Skeletal muscle tissue (tissue), 4 donors: ENCODE results near the gene C22orf23. TPM values are rescaled to one million over a fixed set of nuclear protein-coding genes. Genes with fewer than 3 reads are reported as not detected.

ENCODE experiments used
- H3K27ac ChIP-seq: one replicate; pipeline ENCODE4 v1.7.0; 2013; ENCODE audit warnings: mild to moderate bottlenecking, low read depth, low read length, inconsistent platforms
- H3K27me3 ChIP-seq, 3 donors: one replicate each; pipeline ENCODE4 v1.7.0; 2013; ENCODE audit warnings: low read length in 3 of 3; ENCODE audit not compliant: control insufficient read depth in 3 of 3, insufficient read depth in 3 of 3
- H3K36me3 ChIP-seq, 3 donors: one replicate each; pipeline ENCODE4 v1.7.0; 2013; ENCODE audit warnings: low read length in 3 of 3; ENCODE audit not compliant: control insufficient read depth in 3 of 3, insufficient read depth in 3 of 3
- H3K4me1 ChIP-seq, 3 donors: one replicate each; pipeline ENCODE4 v1.7.0; 2013; ENCODE audit warnings: low read length in 3 of 3, mild to moderate bottlenecking in 3 of 3; ENCODE audit not compliant: control insufficient read depth in 3 of 3, insufficient read depth in 3 of 3
- H3K4me3 ChIP-seq, 3 donors: one replicate each; pipeline ENCODE4 v1.7.0; 2013; ENCODE audit warnings: low read length in 3 of 3
- H3K9ac ChIP-seq, 3 donors: one replicate each; pipeline ENCODE4 v1.7.0; 2013; ENCODE audit warnings: low read length in 3 of 3, mild to moderate bottlenecking in 3 of 3, moderate library complexity in 2 of 3, low read depth in 1 of 3
- H3K9me3 ChIP-seq, 3 donors: one replicate each; pipeline ENCODE4 v1.7.0; 2013; ENCODE audit warnings: low read length in 3 of 3; ENCODE audit not compliant: control insufficient read depth in 3 of 3
- total RNA-seq: library from RNA; depleted of rRNA; stranded (reverse); fragments of >200 nt; gene quantifications from one replicate; pipeline ENCODE4 v1.2.3, GENCODE V29; 2014
- donor health status: Osteomylitis.

C22orf23 gene
- total RNA-seq, 1 donor from 2014 or later: 0.52 TPM

GRCh38 chr22:37942133-37942532, 11.3 kb downstream of the C22orf23 start:
- H3K4me3 ChIP-seq: no peak overlapping the region
- H3K27ac ChIP-seq: no peak overlapping the region
- H3K27me3 ChIP-seq: no peaks in the 10 kb centered on the region
- no peaks in the 10 kb centered on the region for H3K9me3 ChIP-seq
- peaks cover 20 to 32% (median 26%) of the 10 kb centered on the region in 3 donors for H3K36me3 ChIP-seq
- no peaks in the 10 kb centered on the region for H3K4me1 ChIP-seq
- no peak overlapping the region for H3K9ac ChIP-seq

GRCh38 chr22:37940698-37941376, 12.6 kb downstream of the C22orf23 start:
- Histone ChIP-seq H3K4me3 (no peak overlapping the region), H3K4me1 (no peaks in the 10 kb centered on the region), H3K27me3 (no peaks in the 10 kb centered on the region), H3K36me3 (peaks cover 20 to 32% (median 29%) of the 10 kb centered on the region in 3 donors), H3K9ac (no peak overlapping the region), H3K27ac (no peak overlapping the region), H3K9me3 (no peaks in the 10 kb centered on the region)

GRCh38 chr22:37933711-37934376, 19.6 kb downstream of the C22orf23 start:
- Histone ChIP-seq H3K9me3 (no peaks in the 10 kb centered on the region), H3K4me1 (peaks cover 8 to 14% (median 12%) of the 10 kb centered on the region in 3 donors), H3K4me3 (peak overlapping the region in 2 of 3 donors; percentile 19 to 22), H3K9ac (peak overlapping the region in 2 of 3 donors; percentile 10 to 54), H3K27me3 (no peaks in the 10 kb centered on the region), H3K27ac (peak overlapping the region; percentile 41), H3K36me3 (peaks cover 13 to 24% (median 17%) of the 10 kb centered on the region in 3 donors)

- no peaks in the 10 kb centered on the region for H3K9me3 ChIP-seq
- H3K4me1 ChIP-seq: peaks cover 8 to 14% (median 12%) of the 10 kb centered on the region in 3 donors
- H3K9ac ChIP-seq: peak overlapping the region in 1 of 3 donors; percentile 16
- H3K4me3 ChIP-seq: no peak overlapping the region
- H3K27ac ChIP-seq: peak overlapping the region; percentile 41
- peaks cover 12 to 26% (median 19%) of the 10 kb centered on the region in 3 donors for H3K36me3 ChIP-seq
- H3K27me3 ChIP-seq: no peaks in the 10 kb centered on the region
Measured at GRCh38 chr22:37932821-37933578, 20.4 kb downstream of the C22orf23 start.

- Histone ChIP-seq H3K27ac (no peak overlapping the region), H3K9me3 (no peaks in the 10 kb centered on the region), H3K36me3 (peaks cover 9 to 24% (median 17%) of the 10 kb centered on the region in 3 donors), H3K27me3 (no peaks in the 10 kb centered on the region), H3K4me1 (peaks cover 8 to 14% (median 12%) of the 10 kb centered on the region in 3 donors), H3K4me3 (no peak overlapping the region), H3K9ac (no peak overlapping the region)
Measured at GRCh38 chr22:37932401-37932800, 21.0 kb downstream of the C22orf23 start.

GRCh38 chr22:37931893-37932389, 21.5 kb downstream of the C22orf23 start:
- no peak overlapping the region for H3K27ac ChIP-seq
- no peaks in the 10 kb centered on the region for H3K27me3 ChIP-seq
- H3K9ac ChIP-seq: no peak overlapping the region
- H3K4me1 ChIP-seq: peaks cover 8 to 14% (median 12%) of the 10 kb centered on the region in 3 donors
- peaks cover 8 to 28% (median 21%) of the 10 kb centered on the region in 3 donors for H3K36me3 ChIP-seq
- no peaks in the 10 kb centered on the region for H3K9me3 ChIP-seq
- H3K4me3 ChIP-seq: no peak overlapping the region

GRCh38 chr22:37930952-37931440, 22.4 kb downstream of the C22orf23 start:
- no peak overlapping the region for H3K9ac ChIP-seq
- no peaks in the 10 kb centered on the region for H3K27me3 ChIP-seq
- peaks cover 15 to 38% (median 30%) of the 10 kb centered on the region in 3 donors for H3K36me3 ChIP-seq
- H3K27ac ChIP-seq: no peak overlapping the region
- H3K9me3 ChIP-seq: no peaks in the 10 kb centered on the region
- H3K4me1 ChIP-seq: peaks cover 8 to 14% (median 12%) of the 10 kb centered on the region in 3 donors
- no peak overlapping the region for H3K4me3 ChIP-seq

- no peak overlapping the region for H3K9ac ChIP-seq
- no peaks in the 10 kb centered on the region for H3K9me3 ChIP-seq
- no peaks in the 10 kb centered on the region for H3K27me3 ChIP-seq
- peaks cover 8 to 14% (median 12%) of the 10 kb centered on the region in 3 donors for H3K4me1 ChIP-seq
- H3K36me3 ChIP-seq: peaks cover 16 to 41% (median 34%) of the 10 kb centered on the region in 3 donors
- H3K4me3 ChIP-seq: no peak overlapping the region
- H3K27ac ChIP-seq: no peak overlapping the region
Measured at GRCh38 chr22:37930270-37930951, 23.0 kb downstream of the C22orf23 start.

GRCh38 chr22:37929390-37929789, 24.0 kb downstream of the C22orf23 start:
- Histone ChIP-seq H3K4me3 (no peak overlapping the region), H3K27me3 (no peaks in the 10 kb centered on the region), H3K4me1 (peaks cover 8 to 14% (median 12%) of the 10 kb centered on the region in 3 donors), H3K27ac (no peak overlapping the region), H3K9me3 (no peaks in the 10 kb centered on the region), H3K9ac (no peak overlapping the region), H3K36me3 (peaks cover 22 to 47% (median 39%) of the 10 kb centered on the region in 3 donors)
